ENCODE results near the gene CEP89.

Gene CEP89

GRCh38 chr19:32908641-32909190, 63.0 kb downstream of the CEP89 start:
- no peak for TF ChIP-seq CTCF (IDR thresholded peaks at IDR 0.05; ENCODE audit: borderline replicate concordance, insufficient read depth, low read depth, low read length)
- H3K4me3 ChIP-seq (ENCODE audit: low read depth, low read length) = no peak overlapping the region

- no peak overlapping the region for H3K4me3 ChIP-seq (ENCODE audit: low read depth, low read length)
Measured at GRCh38 chr19:32902448-32902847, 69.3 kb downstream of the CEP89 start.

GRCh38 chr19:32901504-32902161, 70.1 kb downstream of the CEP89 start:
- no peak overlapping the region for H3K4me3 ChIP-seq (ENCODE audit: low read depth, low read length)
- no peak for TF ChIP-seq CTCF (IDR thresholded peaks at IDR 0.05; ENCODE audit: borderline replicate concordance, insufficient read depth, low read depth, low read length)

More at GRCh38 chr19:32902448-32902847, 69.3 kb downstream of the CEP89 start:
- no peak for TF ChIP-seq CTCF (IDR thresholded peaks at IDR 0.05; ENCODE audit: borderline replicate concordance, insufficient read depth, low read depth, low read length)

GRCh38 chr19:32896516-32897214, 75.1 kb downstream of the CEP89 start:
- TF ChIP-seq CTCF (IDR thresholded peaks at IDR 0.05; ENCODE audit: borderline replicate concordance, insufficient read depth, low read depth, low read length) = no peak
- H3K4me3 ChIP-seq (ENCODE audit: low read depth, low read length) = no peak overlapping the region

- H3K4me3 ChIP-seq (ENCODE audit: low read depth, low read length) = no peak overlapping the region
- TF ChIP-seq CTCF (IDR thresholded peaks at IDR 0.05; ENCODE audit: borderline replicate concordance, insufficient read depth, low read depth, low read length) = no peak
Measured at GRCh38 chr19:32895384-32895783, 76.4 kb downstream of the CEP89 start.

GRCh38 chr19:32891609-32892008, 80.1 kb downstream of the CEP89 start:
- no peak for TF ChIP-seq CTCF (IDR thresholded peaks at IDR 0.05; ENCODE audit: borderline replicate concordance, insufficient read depth, low read depth, low read length)
- no peak overlapping the region for H3K4me3 ChIP-seq (ENCODE audit: low read depth, low read length)

- TF ChIP-seq CTCF (IDR thresholded peaks at IDR 0.05; ENCODE audit: borderline replicate concordance, insufficient read depth, low read depth, low read length) = no peak
- no peak overlapping the region for H3K4me3 ChIP-seq (ENCODE audit: low read depth, low read length)
Measured at GRCh38 chr19:32890841-32891240, 80.9 kb downstream of the CEP89 start.
